Heart left ventricle (tissue), 16 donors: ENCODE data around the gene CORO1C. TPM values are rescaled to one million over a fixed set of nuclear protein-coding genes. Genes with fewer than 3 reads are reported as not detected.

Source experiments
- ATAC-seq, 4 donors: fragments of 200-7000 bp; cut with Tn5 transposase; one replicate each; pipeline ENCODE4 v1.9.1; 2020 to 2022; ENCODE audit warnings: moderate library complexity in 4 of 4, mild to moderate bottlenecking in 3 of 4, moderate number of reproducible peaks in 1 of 4
- DNase-seq, 5 donors: peaks; one replicate each; pipeline ENCODE4 v3.0.0-alpha.2; 2020
- H3K27ac ChIP-seq, 12 donors: fragments of 200-600 bp; sonication (generic) in 4 of 12; one replicate each; pipeline versions ENCODE4 v1.5.0 to v1.8.0; 2016 to 2022; ENCODE audit warnings: mild to moderate bottlenecking in 2 of 12
- H3K27me3 ChIP-seq, 9 donors: fragments of 200-600 bp; sonication (generic) in 2 of 9; one replicate each; pipeline versions ENCODE4 v1.5.1 to v1.8.0; 2016 to 2022; ENCODE audit warnings: mild to moderate bottlenecking in 3 of 9
- H3K36me3 ChIP-seq, 9 donors: fragments of 200-600 bp; sonication (generic) in 2 of 9; one replicate each; pipeline versions ENCODE4 v1.5.0 to v1.8.0; 2018 to 2022; ENCODE audit warnings: mild to moderate bottlenecking in 2 of 9
- H3K4me1 ChIP-seq, 12 donors: fragments of 200-600 bp; sonication (generic) in 4 of 12; one replicate each; pipeline versions ENCODE4 v1.5.0 to v1.8.0; 2016 to 2022; ENCODE audit warnings: mild to moderate bottlenecking in 3 of 12
- H3K4me3 ChIP-seq, 12 donors: fragments of 200-600 bp; sonication (generic) in 4 of 12; one replicate each; pipeline versions ENCODE4 v1.5.0 to v1.8.0; 2017 to 2022; ENCODE audit warnings: mild to moderate bottlenecking in 9 of 12, moderate library complexity in 4 of 12
- H3K9me3 ChIP-seq, 12 donors: fragments of 200-600 bp; sonication (generic) in 4 of 12; one replicate each; pipeline versions ENCODE4 v1.5.0 to v1.8.0; 2016 to 2022; ENCODE audit warnings: mild to moderate bottlenecking in 1 of 12
- CTCF ChIP-seq, 12 donors: fragments of 200-600 bp; sonication (generic) in 4 of 12; IDR thresholded peaks; one replicate each; pipeline versions ENCODE4 v1.5.0 to v1.8.0; 2018 to 2022; ENCODE audit warnings: antibody characterized with exemption in 12 of 12, mild to moderate bottlenecking in 5 of 12
- POLR2A ChIP-seq, 2 donors: fragments of 450-650 bp; IDR thresholded peaks; one replicate each; pipeline ENCODE4 v1.6.1; 2017; ENCODE audit warnings: antibody characterized with exemption in 2 of 2, mild to moderate bottlenecking in 2 of 2, moderate library complexity in 2 of 2
- WGBS, 4 donors: extraction: QIAGEN DNeasy Blood & Tissue Kit in 2 of 4; methylation state at CpG; one replicate each; pipeline versions ENCODE4 v1.1.5 to v1.1.7; 2013 to 2018; 5-methylcytosine and 5-hydroxymethylcytosine counted together
- intact Hi-C, 10 donors: fragments of 100-400 bp; cut with DNase I; formaldehyde crosslinking; loops; one replicate each; pipeline versions ENCODE4 v1.11.1 to v1.14.2; 2022
- polyA plus RNA-seq, 2 donors: library from polyadenylated mRNA; stranded (reverse); fragments of 200-250 nt; gene quantifications; one replicate each; pipeline ENCODE4 v1.2.3, GENCODE V29; 2013
- total RNA-seq, 9 donors: library from RNA; depleted of rRNA in 2 of 9; stranded (reverse); fragments of >200 nt in 2 of 9; fragmentation: NEBNext Ultra II Directional in 3 of 9; extraction: Animal tissue kit (Norgen Biotek cat#: 25700) in 3 of 9; gene quantifications; one replicate each; pipeline versions ENCODE4 v1.1.0 to v1.2.4, GENCODE V29; 2016 to 2023
- donor health status: ischemic (EF 13 %, LVEDD 7.1; RV severe dilation, severe dysfunction).
- donor health status: healthy with polysubstance abuse.
- donor health status: DM: no; HTN: yes; CAD: no.
- donor health status: DM: no; HTN: no; CAD: no.
- donor health status: ischemic (EF 25% LVEDD 6.9; RV normal size, moderate dysfunction).
- donor health status: ischemic (EF 25% LVEDD 5.7; RV mildly dilated, moderate dysfunction).
- donor health status: healthy.
- donor health status: DM: yes; HTN: yes; CAD: no.
- donor health status: ischemic (EF 35%, LVEDD 5.7; RV mildly dilated, moderate dysfunction).
- donor health status: nonischemic (EF 11% LVEDD 7.7; RV severe dilation, severe dysfunction).
- donor health status: DM: yes; HTN: yes; CAD: no.
- donor health status: PGD.
- donor health status: ischemic (EF 29% LVEDD 5.4; RV normal size, mild dysfunction).
- donor health status: nonischemic (EF 23%, LVEDD 6.1; RV moderate dilation, normal function).

The CORO1C gene
- total and polyA plus RNA-seq, 11 donors: 18.3 to 119 (median 65.2) TPM

GRCh38 chr12:108777156-108777555 lies 45.8 kb upstream of the CORO1C start:
- peaks cover 7 to 55% (median 35%) of the 10 kb centered on the region in 12 donors for H3K4me1 ChIP-seq
- WGBS, 4 donors: 82 to 90% (median 85%) methylated on average over 2 of the region's 2 CpGs
- intact Hi-C loops: no loop called here

GRCh38 chr12:108773798-108774788 lies 42.8 kb upstream of the CORO1C start:
- H3K27me3 ChIP-seq: no peaks in the 10 kb centered on the region
- H3K9me3 ChIP-seq: no peaks in the 10 kb centered on the region

More at GRCh38 chr12:108777156-108777555, 45.8 kb upstream of the CORO1C start:
- Histone ChIP-seq H3K27ac (no peak overlapping the region), H3K9me3 (no peaks in the 10 kb centered on the region), H3K4me3 (no peak overlapping the region), H3K27me3 (no peaks in the 10 kb centered on the region), H3K36me3 (peaks cover 0 to 1% (median 0%) of the 10 kb centered on the region in 9 donors)
- TF ChIP-seq CTCF (IDR thresholded peaks at IDR 0.05) (no peak), POLR2A (IDR thresholded peaks at IDR 0.05) (no peak)
- ATAC-seq (no peak), DNase-seq (no peak)

GRCh38 chr12:108772891-108773797 lies 41.8 kb upstream of the CORO1C start:
- H3K36me3 ChIP-seq: no peaks in the 10 kb centered on the region
- WGBS, 4 donors: 77 to 85% (median 79%) methylated on average over 25 of the region's 25 CpGs
- TF ChIP-seq POLR2A (IDR thresholded peaks at IDR 0.05) (no peak), CTCF (IDR thresholded peaks at IDR 0.05) (no peak)
- H3K4me3 ChIP-seq: no peak overlapping the region
- DNase-seq (no peak), ATAC-seq (no peak)
- no peaks in the 10 kb centered on the region for H3K27me3 ChIP-seq
- H3K4me1 ChIP-seq: peaks cover 3 to 58% (median 36%) of the 10 kb centered on the region in 12 donors
- intact Hi-C loops: loop anchor here in 6 of 10 donors (5.0 kb wide), 2 partner anchors 36 to 41 kb away; partner anchors contain the start of gene CORO1C (in 4 of the 6)
- H3K27ac ChIP-seq: peak overlapping the region in 11 of 12 donors; percentile 1 to 83 (median 46)
- no peaks in the 10 kb centered on the region for H3K9me3 ChIP-seq

More at GRCh38 chr12:108773798-108774788, 42.8 kb upstream of the CORO1C start:
- DNase-seq: peak; percentile 85 to 97 (median 89)
- WGBS, 4 donors: 40 to 46% (median 42%) methylated on average over 21 to 23 of the region's 23 CpGs
- Histone ChIP-seq H3K4me1 (peaks cover 3 to 49% (median 31%) of the 10 kb centered on the region in 12 donors), H3K4me3 (no peak overlapping the region), H3K27ac (peak overlapping the region; percentile 56 to 89 (median 78)), H3K36me3 (no peaks in the 10 kb centered on the region)
- TF ChIP-seq POLR2A (IDR thresholded peaks at IDR 0.05) (peak in 1 of 2 donors; percentile 44), CTCF (IDR thresholded peaks at IDR 0.05) (no peak)
- ATAC-seq: peak; percentile 95 to 98 (median 96)
- intact Hi-C loops: loop anchor here in 6 of 10 donors (5.0 kb wide), 2 partner anchors 37 to 42 kb away; partner anchors contain the start of gene CORO1C (in 4 of the 6)
